ENCODE measurements around the gene RPA4. TPM values are rescaled to one million over a fixed set of nuclear protein-coding genes. Genes with fewer than 3 reads are reported as not detected.

Gene RPA4
- total and polyA plus RNA-seq, 2 experiments from 2014 or later, result 1.0 to 1.4 TPM

DNA sequence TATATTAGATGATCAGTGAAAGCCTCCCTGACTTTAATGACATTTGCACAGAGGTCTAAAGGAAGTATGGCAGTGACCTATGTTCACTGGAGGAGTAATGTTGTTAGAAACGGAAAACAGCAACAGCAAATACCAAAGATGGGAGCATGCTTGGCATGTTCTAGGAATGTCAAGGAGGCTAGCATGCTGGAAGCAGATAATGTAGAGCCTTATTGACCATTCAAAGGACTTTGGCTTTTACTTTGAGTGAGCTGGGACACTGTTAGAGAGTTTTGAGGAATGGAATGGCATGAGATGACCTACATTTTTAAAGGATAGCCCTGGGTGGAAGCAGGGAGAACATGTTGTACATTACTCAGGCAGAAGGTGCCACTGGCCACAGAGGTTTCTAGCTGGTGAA lies 6.0 kb downstream of the RPA4 start:
- ATAC-seq (no peak), DNase-seq (ENCODE audit: low spot score) (peak; percentile 7)
- Mint-ChIP-seq H3K9me3 (no peaks in the 10 kb centered on the region), H3K27ac (no peak overlapping the region), H3K4me1 (peaks cover 4% of the 10 kb centered on the region; the same call in 1 of the 3 replicates), H3K4me3 (no peak overlapping the region), H3K36me3 (ENCODE audit: low read depth) (no peaks in the 10 kb centered on the region), H3K27me3 (ENCODE audit: insufficient read depth, low read depth, poor library complexity) (no peaks in the 10 kb centered on the region)
- TF ChIP-seq ZNF114 (CRISPR knock-in tag; IDR thresholded peaks at IDR 0.05), result no peak
- no peak for TF ChIP-seq EZH2phosphoT487 (IDR thresholded peaks at IDR 0.05; ENCODE audit: unreplicated experiment)
- Histone ChIP-seq H3K4me1 (ENCODE audit: insufficient read depth) (no peaks in the 10 kb centered on the region), H3K4me2 (no peak overlapping the region), H3K9me2 (ENCODE audit: insufficient read depth) (no peaks in the 10 kb centered on the region), H3K79me2 (replicated peaks; ENCODE audit: insufficient read depth) (no peaks in the 10 kb centered on the region), H2AFZ (no peak overlapping the region), H3F3A (replicated peaks; ENCODE audit: low read depth) (no peaks in the 10 kb centered on the region), H3K4me3 (no peak overlapping the region), H3K36me3 (ENCODE audit: insufficient read depth) (no peaks in the 10 kb centered on the region), H4K20me1 (replicated peaks; ENCODE audit: insufficient read depth) (no peaks in the 10 kb centered on the region), H3K27ac (ENCODE audit: low read depth) (no peak overlapping the region), H3K27me3 (ENCODE audit: insufficient read depth) (no peaks in the 10 kb centered on the region)

DNA sequence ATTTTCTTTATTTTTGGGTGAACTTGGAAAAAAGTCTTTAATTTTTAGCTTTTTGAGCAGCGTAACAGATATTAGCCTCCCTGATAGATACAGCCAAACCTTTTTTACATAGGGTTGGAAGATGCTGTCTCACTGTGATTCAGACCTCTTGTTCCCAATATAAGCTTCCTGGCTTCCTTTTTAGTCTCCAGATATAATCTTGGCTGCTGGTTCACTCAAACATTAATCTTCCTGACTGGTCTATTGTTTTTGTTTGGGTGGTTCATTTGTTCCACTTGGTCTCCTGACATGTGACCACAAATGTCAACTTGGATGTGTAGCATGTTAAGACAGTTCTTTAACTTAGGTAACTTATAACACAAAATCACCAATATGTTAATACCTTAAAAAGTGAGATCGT lies 23.0 kb downstream of the RPA4 start:
- no peaks in the 10 kb centered on the region for H3K4me1 Mint-ChIP-seq
- Histone ChIP-seq H3F3A (replicated peaks; ENCODE audit: low read depth) (no peaks in the 10 kb centered on the region), H3K36me3 (ENCODE audit: insufficient read depth) (no peaks in the 10 kb centered on the region), H3K27me3 (ENCODE audit: insufficient read depth) (no peaks in the 10 kb centered on the region), H3K4me1 (ENCODE audit: insufficient read depth) (no peaks in the 10 kb centered on the region), H3K79me2 (replicated peaks; ENCODE audit: insufficient read depth) (no peaks in the 10 kb centered on the region), H3K4me2 (no peak overlapping the region), H2AFZ (no peak overlapping the region), H3K9me2 (ENCODE audit: insufficient read depth) (no peaks in the 10 kb centered on the region), H4K20me1 (replicated peaks; ENCODE audit: insufficient read depth) (no peaks in the 10 kb centered on the region), H3K27ac (ENCODE audit: low read depth) (no peak overlapping the region), H3K4me3 (no peak overlapping the region)
- no peak overlapping the region for H3K27ac Mint-ChIP-seq
- DNase-seq (ENCODE audit: low spot score) (no peak), ATAC-seq (no peak)
- no peak overlapping the region for H3K4me3 Mint-ChIP-seq
- H3K36me3 Mint-ChIP-seq (ENCODE audit: low read depth), result no peaks in the 10 kb centered on the region
- TF ChIP-seq, protein P1, sequence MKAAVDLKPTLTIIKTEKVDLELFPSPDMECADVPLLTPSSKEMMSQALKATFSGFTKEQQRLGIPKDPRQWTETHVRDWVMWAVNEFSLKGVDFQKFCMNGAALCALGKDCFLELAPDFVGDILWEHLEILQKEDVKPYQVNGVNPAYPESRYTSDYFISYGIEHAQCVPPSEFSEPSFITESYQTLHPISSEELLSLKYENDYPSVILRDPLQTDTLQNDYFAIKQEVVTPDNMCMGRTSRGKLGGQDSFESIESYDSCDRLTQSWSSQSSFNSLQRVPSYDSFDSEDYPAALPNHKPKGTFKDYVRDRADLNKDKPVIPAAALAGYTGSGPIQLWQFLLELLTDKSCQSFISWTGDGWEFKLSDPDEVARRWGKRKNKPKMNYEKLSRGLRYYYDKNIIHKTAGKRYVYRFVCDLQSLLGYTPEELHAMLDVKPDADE (IDR thresholded peaks at IDR 0.05), result no peak
- no peaks in the 10 kb centered on the region for H3K9me3 Mint-ChIP-seq
- no peaks in the 10 kb centered on the region for H3K27me3 Mint-ChIP-seq (ENCODE audit: insufficient read depth, low read depth, poor library complexity)

DNA sequence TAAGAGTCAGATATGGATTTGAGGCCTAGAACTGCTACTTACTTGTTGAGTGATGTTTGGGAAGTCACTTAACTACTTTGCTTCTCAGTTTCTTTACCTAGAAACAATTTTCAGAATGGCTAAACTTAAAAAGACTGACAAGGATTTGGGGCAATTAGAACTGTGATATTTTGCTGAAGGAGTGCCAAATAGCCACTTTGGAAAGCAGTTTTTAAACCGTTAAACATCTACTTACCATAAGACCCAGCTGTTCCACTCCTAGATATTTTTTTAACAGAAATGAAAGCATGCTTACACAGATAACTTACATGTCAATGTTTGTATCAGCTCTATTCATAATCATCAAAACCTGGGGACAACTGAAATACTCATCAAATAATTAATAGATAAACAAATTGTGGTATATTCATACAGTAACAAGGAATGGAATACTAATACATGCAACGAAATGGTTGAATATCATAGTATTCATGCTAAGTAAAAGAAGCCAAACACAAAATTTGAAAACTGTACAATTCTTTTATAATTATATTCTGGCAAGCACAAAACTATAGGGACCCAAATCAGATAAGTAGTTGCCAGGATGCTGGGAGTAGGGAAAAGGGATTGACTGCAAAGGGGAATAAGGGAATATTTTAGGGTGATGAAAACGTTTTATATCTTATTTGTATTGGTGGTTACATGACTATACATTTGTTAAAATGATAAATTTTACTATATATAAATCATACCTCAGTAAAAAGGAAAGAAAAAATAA lies 24.0 kb downstream of the RPA4 start:
- Mint-ChIP-seq H3K27me3 (ENCODE audit: insufficient read depth, low read depth, poor library complexity) (no peaks in the 10 kb centered on the region), H3K4me3 (no peak overlapping the region), H3K4me1 (no peaks in the 10 kb centered on the region), H3K36me3 (ENCODE audit: low read depth) (no peaks in the 10 kb centered on the region), H3K27ac (no peak overlapping the region), H3K9me3 (no peaks in the 10 kb centered on the region)
- H2AFZ ChIP-seq, result no peak overlapping the region
- no peaks in the 10 kb centered on the region for H3K36me3 ChIP-seq (ENCODE audit: insufficient read depth)
- H3F3A ChIP-seq (replicated peaks; ENCODE audit: low read depth), result no peaks in the 10 kb centered on the region
- H3K79me2 ChIP-seq (replicated peaks; ENCODE audit: insufficient read depth), result no peaks in the 10 kb centered on the region
- ATAC-seq (no peak), DNase-seq (ENCODE audit: low spot score) (no peak)
- H3K27me3 ChIP-seq (ENCODE audit: insufficient read depth), result no peaks in the 10 kb centered on the region
- no peak overlapping the region for H3K4me2 ChIP-seq
- no peak overlapping the region for H3K4me3 ChIP-seq
- H3K27ac ChIP-seq (ENCODE audit: low read depth), result no peak overlapping the region
- H3K4me1 ChIP-seq (ENCODE audit: insufficient read depth), result no peaks in the 10 kb centered on the region
- H3K9me2 ChIP-seq (ENCODE audit: insufficient read depth), result no peaks in the 10 kb centered on the region
- H4K20me1 ChIP-seq (replicated peaks; ENCODE audit: insufficient read depth), result no peaks in the 10 kb centered on the region
- TF ChIP-seq CREB1 (CRISPR knock-in tag; IDR thresholded peaks at IDR 0.05; ENCODE audit: low read depth), result no peak
- TF ChIP-seq REST (IDR thresholded peaks at IDR 0.05; ENCODE audit: unreplicated experiment), result no peak
- TF ChIP-seq CTCF (conservative IDR thresholded peaks at IDR 0.05; ENCODE audit: low read depth in 2 of 2), result no peak
- TF ChIP-seq JUNB (IDR thresholded peaks at IDR 0.05; ENCODE audit: unreplicated experiment), result no peak
- no peak for TF ChIP-seq STAT1 (IDR thresholded peaks at IDR 0.05; ENCODE audit: unreplicated experiment)
- TF ChIP-seq EZH2phosphoT487 (IDR thresholded peaks at IDR 0.05; ENCODE audit: unreplicated experiment), result no peak

Measured in GM23338 (cell line).